ENCODE measurements around the gene LRRC7.

The LRRC7 gene

GRCh38 chr1:70048336-70049094, 480.8 kb downstream of the LRRC7 start:
- DNase-seq, result no peak

GRCh38 chr1:70051926-70052325, 484.2 kb downstream of the LRRC7 start:
- no peak for DNase-seq

DNA sequence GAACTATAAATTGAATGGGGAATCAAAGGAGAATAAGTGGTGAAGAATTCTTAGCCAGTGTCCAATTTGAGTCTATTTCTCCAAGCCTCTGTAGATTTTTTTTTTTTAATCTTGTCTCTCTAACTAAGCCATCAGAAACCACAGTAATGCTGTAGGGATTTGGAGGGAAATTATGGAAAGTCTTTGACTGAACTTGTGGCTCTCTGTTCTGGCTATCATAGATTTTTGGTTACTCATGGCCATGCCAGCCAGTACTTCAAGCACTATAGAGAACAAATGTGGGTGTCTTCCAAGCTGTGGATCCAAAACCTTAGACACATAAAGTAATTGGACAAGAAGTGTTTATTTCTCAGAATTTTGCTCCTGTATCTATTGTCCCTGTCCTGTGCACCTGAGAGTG, 489.8 kb downstream of the LRRC7 start:
- DNase-seq, result no peak

GRCh38 chr1:70061231-70061630, 493.5 kb downstream of the LRRC7 start:
- DNase-seq, result no peak

DNA sequence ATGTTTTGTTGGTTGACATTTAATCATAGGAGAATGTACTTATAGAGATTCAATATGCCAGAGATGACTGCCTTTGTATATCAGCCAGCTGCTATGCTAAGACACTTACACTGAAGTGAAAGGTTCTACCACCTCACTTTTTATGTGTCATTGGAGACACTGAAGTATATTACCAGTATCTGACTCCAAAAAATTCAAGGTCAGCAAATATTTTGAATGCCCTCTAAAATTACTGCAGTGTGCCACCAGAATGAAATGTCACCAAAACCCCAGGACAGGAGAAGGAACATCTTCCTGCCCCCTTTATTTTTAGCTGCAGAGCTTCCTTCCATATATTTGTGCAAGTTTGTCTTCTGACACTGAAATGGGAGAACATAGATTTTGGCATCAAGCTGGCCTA, 496.1 kb downstream of the LRRC7 start:
- DNase-seq, result no peak

- no peak for DNase-seq
Observed at GRCh38 chr1:70066711-70067110, 499.0 kb downstream of the LRRC7 start.

- DNase-seq, result no peak
Observed at GRCh38 chr1:70071601-70072000, 503.9 kb downstream of the LRRC7 start.

GRCh38 chr1:70072231-70072751, 504.6 kb downstream of the LRRC7 start:
- peak; percentile 46 for DNase-seq

GRCh38 chr1:70075761-70076160, 508.0 kb downstream of the LRRC7 start:
- no peak for DNase-seq

DNA sequence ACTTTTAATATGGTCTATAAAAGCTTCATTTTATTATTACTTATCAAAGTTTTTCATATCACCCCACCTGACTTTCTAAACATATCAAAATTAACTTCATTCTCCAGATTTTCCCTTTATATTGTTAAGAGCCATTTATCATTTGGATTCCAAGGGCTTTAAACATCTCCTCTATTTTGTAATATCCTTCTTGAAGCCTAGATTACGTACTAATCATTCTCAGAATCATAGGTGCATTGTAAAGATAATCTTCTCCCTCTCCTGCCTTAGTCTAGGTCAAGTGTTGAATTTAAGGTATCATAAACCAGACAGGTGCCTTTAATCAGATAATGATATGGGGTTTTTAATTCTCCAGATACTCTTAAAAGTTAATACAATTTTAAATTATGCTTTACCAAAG, 509.3 kb downstream of the LRRC7 start:
- DNase-seq, result no peak

- DNase-seq, result no peak
Observed at GRCh38 chr1:70079546-70079945, 511.8 kb downstream of the LRRC7 start.

DNA sequence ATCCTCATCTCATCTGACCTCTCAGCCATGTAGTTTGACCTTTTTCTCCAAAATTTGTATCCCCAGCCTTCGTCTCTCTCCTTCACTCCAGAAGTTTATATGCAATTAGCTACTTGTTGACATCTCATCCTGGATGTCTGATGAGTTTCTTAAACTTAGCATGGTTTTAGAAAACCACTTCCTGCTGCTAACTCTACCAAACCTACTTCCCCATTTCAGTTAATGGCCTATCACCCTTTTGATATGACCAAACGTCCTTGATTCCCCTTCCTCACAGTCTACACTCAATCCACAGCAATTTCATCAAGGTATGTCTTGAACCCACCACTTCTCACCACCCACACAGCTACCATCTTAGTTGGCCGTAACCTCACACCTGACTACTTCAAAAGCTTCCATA, 515.8 kb downstream of the LRRC7 start:
- DNase-seq, result no peak

DNA sequence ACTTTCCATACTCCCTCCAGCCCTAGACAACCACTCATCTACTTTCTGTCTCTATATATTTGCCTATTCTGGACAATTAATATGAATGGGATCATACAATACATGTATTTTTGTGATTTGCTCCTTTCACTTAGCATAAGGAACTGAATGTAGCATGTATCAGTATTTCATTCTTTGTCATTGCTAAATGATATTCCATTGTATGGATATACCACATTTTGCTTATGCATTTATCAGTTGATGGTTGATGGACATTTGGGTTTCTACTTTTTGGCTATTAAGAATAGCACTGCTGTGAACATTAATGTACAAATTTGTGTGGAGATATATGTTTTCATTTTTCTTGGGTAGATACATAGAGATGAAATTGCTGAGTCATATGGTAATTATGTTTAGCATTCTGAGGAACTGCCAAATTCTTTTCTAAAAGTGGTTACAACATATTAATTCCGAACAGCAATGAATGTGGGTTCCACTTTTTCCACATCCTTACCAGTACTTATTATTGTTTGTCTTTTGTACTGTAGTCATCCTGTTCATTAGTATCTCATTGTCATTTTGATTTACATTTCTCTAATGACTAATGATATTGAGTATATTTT, 516.7 kb downstream of the LRRC7 start:
- DNase-seq, result no peak

DNA sequence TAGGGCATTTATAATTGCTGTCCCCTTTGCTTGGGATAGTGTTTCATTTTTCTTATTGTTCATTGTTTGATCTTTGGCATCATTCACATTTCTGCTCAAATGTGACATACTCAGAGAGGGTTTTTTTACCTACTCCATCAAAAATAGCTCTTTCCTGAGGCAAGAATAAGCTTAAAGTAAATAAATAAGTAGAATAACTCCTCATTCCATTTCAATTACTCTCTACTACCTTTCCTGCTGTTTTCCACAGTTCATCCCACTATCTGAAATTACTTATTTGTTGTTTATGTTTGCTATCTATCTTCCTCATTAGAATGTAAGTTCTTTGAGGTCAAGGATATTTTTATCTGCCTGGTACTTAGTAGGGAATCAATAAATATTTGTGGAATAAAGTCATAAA, 517.8 kb downstream of the LRRC7 start:
- DNase-seq, result no peak

GRCh38 chr1:70086897-70087296, 519.2 kb downstream of the LRRC7 start:
- DNase-seq, result no peak

DNA sequence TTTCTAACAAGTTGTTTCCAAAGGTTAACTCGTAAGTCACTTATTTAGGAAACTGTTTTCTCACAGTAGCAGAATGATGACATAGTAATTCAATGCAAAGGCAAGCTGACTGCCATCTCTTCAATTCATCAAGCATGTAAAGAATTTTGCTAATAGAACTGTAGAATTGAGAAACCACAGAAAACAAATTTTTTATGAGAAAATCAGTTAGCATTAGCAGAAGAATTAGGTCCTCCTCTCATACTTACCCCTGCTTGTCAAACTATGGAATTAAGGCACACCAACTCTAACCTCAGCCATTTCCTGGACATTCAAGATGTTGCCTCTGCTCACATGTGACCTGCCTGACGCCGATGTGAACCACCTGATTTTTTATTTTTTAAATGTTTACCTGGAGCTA, 522.4 kb downstream of the LRRC7 start:
- DNase-seq, result no peak

DNA sequence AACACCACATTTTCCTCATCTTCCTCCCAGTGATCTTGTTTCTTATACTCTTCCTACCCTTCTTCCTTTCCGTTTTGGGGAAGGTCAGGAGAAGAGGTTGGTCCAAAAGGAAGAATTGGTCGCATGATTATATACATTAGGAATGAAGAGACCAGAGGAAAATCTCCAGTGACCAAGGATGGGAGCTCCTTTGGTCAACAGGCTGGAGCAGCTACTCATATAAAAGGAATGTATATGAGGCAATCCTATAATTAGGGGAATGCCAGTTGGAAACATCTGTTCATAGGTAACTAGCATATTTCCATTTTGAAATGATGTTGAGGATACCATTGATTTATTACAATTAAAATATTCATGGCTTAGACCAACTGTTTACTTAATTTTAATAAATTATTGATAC, 523.2 kb downstream of the LRRC7 start:
- peak; percentile 3 for DNase-seq

GRCh38 chr1:70091811-70092210, 524.1 kb downstream of the LRRC7 start:
- no peak for DNase-seq

DNA sequence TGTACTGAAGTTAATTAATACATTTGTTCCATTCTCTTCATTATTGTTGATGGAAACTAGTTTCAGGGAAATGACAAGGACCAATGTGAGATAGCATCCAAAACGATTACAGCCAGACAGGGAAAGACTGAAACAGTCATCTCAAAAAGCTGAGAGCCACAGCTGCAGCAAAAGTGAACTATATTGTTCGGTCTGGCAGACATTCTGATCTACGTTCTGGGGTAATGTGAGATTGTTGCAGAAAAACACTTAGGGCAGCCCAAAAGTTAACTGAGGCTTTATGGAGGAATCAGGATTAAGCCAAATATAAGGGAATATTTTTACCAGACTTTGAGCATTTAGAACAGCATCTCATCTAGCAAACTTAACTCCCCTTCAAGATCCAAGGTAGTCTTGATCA, 524.8 kb downstream of the LRRC7 start:
- no peak for DNase-seq

DNA sequence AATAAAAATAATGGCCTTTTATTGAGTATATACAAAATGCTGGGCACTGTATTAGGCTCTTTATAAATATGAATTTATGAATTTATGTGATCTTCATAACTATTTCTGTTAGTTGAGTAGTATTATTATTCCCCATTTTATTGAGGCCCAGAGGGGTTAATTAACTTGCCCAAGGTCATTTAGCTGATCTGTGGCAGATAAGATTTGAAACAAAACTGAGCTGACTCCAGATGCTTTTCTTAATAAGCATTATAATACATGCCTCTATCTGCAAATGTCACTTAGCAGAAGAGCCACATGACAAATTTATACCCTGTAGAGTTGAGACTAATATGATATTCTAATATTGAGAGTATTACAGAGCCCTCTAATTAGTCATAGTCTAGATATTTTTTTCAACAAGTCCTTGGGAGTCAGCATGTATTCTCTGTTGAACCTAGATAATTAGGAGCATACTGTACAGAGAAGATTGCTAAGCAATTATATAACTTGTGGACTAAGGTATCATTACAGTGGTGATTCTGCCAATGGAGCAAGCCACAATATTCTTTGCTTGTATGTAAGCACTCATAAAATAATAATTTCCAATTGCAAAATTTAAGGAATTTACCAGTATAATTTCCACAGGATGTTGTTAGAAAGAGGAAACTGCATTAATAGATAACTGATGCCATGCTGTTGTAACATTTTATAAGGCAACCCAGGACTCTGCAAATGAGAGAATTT, 525.7 kb downstream of the LRRC7 start:
- no peak for DNase-seq

DNA sequence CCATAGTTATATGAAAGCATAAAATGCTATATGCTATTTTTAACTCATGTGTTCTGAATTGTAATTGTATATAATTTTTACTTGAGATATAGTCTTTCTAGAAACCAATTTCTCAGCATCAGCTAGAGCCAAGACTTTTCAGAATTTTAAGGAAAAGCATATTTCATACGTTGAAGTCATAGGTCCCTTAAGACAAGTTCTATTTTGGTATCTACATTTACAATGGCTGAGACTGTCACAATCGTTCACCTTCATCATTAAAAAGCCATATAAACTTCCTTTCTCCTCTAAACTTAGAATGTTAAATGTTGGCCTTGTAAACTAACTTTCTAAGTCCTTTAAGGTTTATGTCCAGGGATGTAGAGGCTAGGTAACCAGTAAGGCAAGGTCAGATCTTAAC, 533.5 kb downstream of the LRRC7 start:
- DNase-seq, result no peak

DNA sequence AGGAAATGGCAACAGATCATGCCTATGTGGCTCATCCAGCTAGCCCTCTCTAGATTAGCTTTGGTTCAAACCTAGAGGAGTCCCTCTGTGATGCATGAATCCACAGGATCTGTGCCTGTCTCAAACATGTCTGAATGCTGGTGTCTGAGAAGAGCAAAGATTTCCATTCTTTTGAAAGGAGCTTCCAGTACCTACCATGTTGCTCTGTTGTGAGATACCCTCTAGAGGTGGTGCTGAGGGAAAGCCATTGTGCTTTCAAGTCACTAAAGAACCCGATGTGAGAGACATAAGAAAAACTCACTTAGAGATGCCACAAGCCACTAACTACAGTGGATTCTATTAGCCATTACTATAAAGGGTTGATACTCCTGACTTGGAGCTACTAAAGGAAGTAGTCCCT, 534.1 kb downstream of the LRRC7 start:
- no peak for DNase-seq

- DNase-seq, result no peak
Observed at GRCh38 chr1:70103770-70104169, 536.0 kb downstream of the LRRC7 start.

- no peak for DNase-seq
Observed at GRCh38 chr1:70109241-70109640, 541.5 kb downstream of the LRRC7 start.

Data from kidney glomerular epithelial cell (primary cell).